IPS-NIHi7 (cell line): ENCODE data around the gene CCIN.

Experiments
- DNase-seq: peaks from one replicate; pipeline ENCODE4 v3.0.0; 2012; ENCODE audit warnings: mixed read lengths; ENCODE audit errors: extremely low spot score

CCIN gene

DNA sequence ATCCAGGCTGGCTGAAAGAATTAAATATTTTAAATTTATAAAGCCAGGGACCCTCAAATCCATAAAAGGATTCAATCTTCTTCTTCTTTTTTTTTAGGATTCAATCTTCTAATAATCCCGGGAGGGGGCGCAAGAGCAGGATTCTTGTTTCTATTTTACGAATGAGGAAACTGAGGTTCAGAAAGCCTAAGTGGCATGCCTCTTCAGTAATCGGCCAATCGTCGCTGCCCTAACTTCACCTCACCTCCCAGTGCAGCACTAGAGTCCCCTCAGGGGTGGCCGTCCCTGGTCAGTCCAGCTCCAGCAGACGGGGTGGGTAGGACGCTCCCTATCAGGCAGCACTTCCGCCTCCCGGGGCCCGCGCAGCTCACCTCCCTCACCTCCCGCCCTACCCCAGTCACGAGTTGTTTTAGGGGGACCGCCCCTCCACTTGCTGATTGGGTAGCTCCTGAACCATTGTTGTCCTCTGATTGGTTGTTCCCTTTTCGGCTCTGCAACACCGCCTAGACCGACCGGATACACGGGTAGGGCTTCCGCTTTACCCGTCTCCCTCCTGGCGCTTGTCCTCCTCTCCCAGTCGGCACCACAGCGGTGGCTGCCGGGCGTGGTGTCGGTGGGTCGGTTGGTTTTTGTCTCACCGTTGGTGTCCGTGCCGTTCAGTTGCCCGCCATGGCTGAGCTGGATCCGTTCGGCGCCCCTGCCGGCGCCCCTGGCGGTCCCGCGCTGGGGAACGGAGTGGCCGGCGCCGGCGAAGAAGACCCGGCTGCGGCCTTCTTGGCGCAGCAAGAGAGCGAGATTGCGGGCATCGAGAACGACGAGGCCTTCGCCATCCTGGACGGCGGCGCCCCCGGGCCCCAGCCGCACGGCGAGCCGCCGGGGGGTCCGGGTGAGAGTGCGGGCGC, 21.5 kb downstream of the CCIN start, which contains the start of gene CLTA:
Gene CLTA (plus strand): TSS at position 534 of the 902 bp plus-strand sequence. CDS start 136 bp downstream, at position 670.
- peak; percentile 99 for DNase-seq

DNA sequence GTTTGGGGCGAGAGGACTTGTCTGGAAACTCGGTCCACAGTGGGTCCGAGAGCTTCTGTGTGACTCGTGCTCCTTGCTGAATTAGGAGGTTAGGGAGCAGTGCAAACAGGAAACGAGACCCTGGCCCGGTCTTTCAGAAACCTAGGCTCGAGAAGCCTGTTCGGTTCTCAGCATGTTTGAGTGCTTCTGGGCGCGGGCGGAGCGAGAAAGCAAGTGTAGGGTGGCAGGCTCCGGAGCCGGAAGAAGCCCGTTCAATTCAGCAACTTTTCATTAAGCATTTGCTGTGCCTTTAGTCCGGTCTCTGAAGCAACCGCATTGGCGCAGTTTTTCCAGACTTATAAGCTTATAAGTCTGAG, 22.1 kb downstream of the CCIN start:
- no peak for DNase-seq

DNA sequence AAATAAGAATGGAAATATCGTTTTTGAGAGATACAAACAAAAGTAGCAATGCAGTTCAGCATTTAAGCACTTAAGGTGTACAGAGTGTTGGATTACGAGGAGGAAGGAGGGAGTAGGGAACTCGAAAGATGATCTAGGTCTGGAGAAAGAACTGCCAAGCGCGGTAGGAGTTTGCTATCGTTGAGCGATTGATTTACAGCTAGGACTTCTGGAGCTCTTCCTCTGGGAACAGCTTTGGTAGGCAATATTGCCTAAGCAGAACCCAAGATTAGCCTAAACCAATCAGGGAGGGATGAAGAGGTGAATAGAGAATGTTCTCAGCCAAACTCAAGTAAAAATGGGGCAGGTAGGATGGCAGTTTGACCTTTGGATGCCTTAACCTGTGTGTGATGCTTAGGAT, 22.5 kb downstream of the CCIN start:
- DNase-seq, result no peak

DNA sequence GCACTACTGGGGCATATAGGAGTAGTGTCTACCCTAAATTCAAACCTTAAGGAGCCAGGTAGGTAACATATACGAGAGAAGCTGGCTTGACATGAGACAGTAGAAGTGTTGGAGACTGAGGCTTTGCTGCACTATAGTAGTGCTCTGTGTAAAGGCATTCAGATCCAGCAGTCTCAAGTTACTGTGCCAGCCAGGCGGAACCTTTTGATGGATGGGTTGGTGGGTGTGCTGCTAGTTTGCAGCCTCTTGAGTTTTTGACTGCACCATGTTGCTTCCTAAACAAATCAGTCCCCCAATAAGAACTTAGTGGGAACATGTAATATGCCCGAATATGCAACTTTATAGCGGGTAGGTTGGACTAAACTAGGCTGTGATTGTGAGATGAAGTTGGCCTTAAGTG, 23.0 kb downstream of the CCIN start:
- no peak for DNase-seq

DNA sequence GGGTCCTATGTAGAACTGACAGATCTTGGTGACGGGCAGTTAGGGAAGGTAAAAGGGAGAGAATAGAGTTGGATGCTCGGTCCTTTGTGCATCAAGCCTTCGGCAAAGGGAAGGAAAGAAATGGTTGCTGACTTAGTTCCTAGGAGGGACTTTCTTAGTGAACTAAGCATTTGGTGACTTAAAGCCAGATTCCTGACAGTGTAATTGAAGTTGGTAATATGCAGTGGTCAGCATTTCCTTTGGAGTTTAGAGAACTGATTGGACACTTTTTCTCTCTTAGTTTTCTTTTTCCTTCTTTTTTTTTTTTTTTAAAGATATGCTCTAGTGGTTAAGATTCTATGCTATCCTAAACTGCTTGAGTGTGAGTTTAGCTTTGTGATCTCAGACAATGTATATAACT, 23.8 kb downstream of the CCIN start:
- no peak for DNase-seq

DNA sequence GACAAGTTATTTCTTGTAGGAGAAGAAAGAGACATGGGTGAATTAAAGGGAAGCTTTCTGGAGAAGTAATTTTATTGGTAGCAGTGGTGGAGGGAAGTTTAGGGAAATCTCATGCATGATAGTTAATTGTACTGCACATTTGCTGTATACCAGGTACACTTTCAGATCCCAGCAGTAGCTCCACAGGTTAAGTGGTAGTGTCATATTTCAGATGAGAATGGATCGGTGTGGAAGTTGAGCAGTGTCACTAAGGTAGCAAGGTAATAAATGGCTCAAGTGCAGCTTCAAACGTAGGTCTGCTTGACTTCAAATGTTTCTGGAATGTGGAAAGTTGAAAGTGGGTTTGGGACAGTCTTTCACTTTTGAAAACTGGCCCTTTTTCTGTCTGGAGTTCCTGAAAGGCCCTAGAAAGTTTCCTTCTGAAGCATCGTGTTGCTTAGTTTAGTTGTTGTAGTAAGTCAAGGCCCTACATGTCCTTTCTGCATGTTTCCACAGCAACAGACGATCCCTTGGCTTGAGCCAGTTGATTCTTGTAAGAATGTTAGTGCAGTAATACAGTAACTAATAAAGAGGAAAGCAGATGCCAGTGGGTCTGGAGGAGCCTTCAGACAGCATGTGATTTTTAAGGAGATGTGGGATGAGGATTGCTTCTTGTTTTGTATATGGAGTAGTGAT, 25.3 kb downstream of the CCIN start:
- no peak for DNase-seq

DNA sequence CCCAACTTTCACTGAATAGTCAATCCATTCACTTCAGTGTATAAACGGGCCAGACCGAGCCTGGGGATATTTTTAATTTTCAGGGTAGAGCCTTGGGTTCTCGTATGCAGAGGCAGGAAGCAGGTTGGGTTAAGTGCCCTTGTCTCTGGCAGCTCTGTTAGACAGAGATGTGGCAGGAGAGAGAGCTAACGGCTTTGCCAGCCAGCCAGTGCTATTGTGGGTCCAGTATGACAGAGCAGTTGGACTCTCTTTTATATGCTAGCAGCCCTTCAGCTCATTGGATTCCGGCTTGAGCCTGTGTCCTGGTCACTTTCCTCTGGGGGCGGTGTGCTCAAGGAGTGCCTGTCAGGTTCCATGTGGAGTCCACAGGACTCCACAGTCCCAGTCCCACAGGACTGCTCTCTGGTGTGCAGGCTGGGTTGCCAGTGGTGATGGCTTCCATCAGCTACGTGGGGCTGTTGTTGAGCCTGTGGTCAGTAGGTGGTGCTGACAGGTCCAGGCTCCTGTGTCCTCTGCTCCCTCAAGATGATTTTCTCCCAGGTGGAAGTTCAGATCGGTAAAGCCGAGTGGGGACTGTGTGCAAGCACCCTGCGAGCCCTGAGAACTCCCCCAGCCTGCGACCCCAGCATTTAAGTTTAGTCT, 35.8 kb downstream of the CCIN start:
- peak; percentile 64 for DNase-seq

DNA sequence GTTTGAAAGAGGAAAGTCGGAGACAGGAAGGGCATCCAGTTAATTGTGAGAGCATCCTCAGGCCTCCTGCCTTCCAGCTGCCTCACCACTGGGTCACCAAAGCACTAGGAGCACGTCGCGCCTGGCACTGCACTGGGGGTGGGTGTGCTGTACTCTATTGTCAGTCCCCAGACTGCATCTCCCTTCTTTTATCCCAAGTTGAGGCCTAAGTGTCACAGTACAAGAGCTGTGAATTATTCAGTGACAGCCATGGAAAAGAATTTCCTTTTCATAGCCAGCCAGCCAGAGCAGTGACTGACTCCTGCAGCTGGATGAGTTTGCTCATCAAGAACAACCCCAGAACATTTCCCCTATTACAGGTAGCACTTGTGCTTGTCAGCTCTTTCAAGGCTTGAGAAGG, 37.8 kb downstream of the CCIN start:
- no peak for DNase-seq

DNA sequence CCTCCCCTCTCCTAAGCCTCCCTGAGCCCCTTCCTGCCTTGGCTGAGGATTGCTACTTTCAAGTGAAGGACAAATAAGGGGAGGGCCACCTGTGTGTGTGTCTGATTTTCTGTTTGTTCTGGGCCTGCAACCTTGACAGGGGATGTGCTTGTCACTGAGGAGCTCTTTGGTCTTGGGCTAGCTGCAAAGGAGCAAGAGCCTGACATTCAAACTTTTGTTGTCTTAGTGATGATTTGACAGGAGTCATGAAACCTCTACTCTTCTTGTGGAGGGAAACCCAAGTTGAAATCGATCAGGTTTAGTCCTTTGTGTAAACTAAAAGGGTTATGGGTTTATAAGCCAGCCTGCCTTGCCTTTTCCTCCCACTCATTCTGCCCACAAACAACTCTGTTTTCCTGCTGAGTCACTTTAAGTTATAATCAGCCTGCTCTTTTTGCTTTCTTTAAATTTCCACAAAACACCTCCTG, 38.4 kb downstream of the CCIN start:
- no peak for DNase-seq

DNA sequence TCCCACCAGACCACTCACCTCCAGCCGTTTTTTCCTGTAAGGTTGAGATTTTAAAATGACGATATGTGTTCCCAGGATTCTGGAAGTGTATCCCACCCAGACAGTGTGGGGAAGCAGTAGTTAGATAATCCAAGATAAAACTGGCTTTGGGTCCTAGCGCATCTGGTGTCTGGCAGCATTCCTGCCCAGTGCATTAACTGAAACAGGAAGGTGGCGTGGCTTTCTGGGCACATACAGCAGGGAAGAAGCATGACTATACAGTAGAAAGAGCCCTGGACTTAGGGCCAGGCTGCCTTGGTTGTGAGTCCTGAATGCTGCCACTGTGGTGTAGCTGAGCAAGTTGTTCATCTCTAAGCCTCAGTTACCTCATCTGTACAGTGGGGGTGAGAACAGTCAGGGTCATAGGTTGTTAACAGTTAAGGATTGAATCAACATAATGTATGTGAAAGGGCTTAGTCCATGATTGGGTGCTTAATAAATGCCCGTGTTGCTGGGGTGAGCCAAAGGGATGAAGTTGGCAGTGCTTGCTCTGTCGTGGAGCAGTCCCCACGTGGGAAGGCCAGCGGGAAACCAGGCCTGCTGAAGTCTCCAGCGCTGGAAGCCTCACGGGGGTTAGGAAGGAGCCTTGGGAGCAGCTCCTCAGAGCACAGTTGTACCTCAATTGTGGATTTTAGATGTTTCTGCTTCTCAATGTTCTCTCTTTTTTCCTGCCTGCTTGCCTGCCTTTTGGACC, 39.5 kb downstream of the CCIN start:
- DNase-seq, result no peak

DNA sequence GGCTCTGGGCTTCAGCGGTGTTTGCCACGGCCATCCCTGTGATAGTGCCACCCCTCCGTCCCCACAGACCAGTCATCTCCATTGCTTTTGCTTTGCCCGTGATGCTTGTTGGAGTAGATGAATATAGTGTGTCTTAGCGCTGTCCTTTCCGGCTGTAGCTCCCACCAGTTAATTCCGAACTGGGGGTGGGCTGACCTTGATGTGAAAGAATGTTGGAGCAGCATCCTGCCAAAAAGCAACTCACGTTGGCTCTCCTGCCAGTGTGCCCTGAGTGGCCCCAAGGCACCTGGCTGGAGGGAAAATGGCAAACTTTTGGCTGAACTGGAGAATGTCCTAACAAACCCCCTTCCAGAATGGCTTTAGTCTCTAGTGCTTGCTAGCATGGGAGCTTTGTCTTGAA, 41.5 kb downstream of the CCIN start:
- DNase-seq, result no peak

DNA sequence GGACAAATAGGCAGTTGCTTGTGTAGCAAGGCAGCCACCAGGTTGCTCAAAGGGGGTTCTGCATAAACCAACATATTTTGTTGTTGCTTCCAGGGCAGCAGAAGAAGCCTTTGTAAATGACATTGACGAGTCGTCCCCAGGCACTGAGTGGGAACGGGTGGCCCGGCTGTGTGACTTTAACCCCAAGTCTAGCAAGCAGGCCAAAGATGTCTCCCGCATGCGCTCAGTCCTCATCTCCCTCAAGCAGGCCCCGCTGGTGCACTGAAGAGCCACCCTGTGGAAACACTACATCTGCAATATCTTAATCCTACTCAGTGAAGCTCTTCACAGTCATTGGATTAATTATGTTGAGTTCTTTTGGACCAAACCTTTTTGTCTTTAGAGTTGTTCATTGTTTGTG, 42.3 kb downstream of the CCIN start:
- no peak for DNase-seq

DNA sequence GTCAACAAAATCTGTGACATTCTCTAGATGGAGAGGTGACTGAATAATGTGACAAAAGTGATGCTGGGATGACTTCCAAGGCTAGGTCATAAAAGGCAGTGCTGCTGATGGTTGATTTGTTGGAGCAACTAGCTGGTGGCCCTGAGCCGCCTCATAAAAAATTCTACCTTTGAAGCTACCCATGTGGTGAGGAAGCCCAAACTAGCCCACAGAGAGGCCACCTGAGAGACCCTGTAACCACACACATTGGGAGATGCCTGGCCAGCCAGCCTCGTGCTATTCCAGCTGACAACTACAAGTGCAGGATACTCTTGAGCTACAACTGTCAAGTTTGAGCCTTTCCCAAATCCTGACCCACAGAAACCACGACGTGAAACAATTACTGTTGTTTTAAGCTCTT, 44.2 kb downstream of the CCIN start:
- DNase-seq, result no peak

DNA sequence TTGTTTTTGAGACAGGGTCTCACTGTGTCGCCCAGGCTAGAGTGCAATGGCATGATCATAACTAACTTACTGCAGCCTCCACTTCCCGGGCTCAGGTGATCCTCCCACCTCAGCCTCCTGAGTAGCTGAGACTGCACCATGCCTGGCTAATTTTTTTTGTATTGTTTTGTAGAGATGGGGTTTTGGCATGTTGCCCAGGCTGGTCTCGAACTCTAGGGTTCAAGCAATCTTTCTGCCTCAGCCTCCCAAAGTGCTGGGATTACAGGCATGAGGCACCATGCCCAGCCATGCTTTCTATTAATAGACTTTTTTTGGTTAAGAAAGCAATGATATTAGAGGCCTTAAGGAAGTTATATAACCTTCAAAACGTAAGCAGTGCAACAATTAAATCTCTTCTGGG, 44.8 kb downstream of the CCIN start:
- no peak for DNase-seq

DNA sequence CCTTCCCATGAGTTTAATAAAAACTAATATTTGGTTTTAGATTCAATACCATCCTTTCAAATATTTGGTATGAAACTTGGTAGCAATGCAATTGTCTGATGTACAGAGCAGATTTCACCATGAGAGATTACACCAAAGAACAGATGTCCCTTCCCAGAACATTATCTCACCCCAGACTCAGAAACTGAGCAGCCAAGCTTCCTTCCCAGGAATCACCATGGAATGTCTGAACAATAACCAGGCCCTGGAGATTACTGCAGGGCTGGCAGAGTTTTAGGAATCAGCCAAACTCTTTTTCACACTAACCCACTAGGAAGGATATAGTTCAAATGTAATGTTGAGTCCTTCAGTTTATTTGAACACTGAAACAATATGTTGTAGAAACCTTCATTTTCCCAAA, 45.4 kb downstream of the CCIN start:
- no peak for DNase-seq

DNA sequence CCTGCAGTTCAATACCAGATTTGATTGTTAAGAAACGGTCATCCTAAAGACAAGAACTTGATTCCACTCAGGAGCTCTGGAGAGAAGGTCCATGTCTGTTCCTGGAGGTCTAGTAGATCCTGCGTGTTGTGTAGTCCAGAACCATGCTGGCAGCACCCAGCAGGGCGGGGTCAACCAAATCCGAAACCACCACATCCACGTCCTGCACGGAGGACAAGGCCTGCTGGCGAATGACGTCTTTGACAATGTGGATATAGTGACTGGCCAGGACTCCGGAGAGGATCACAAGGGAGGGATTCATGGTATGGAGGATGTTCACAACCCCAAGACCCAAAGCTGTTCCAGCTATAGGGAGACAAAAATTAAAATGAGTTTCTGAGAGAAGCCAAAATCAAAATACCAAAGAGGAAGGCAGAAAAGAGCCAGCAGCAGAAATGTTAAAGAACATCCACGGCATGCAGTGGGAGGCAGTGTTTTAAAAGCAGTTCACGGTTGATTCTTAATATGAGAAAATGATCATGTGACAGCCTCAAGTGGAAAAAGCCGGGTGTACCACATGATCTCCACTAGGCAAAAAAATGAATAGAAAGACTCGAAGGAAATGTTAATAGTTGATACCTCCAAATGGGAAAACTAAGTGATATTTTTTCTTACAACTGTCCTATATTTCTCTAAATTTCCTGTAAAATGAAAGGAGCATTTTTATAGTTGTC, 48.2 kb downstream of the CCIN start:
- DNase-seq, result no peak

DNA sequence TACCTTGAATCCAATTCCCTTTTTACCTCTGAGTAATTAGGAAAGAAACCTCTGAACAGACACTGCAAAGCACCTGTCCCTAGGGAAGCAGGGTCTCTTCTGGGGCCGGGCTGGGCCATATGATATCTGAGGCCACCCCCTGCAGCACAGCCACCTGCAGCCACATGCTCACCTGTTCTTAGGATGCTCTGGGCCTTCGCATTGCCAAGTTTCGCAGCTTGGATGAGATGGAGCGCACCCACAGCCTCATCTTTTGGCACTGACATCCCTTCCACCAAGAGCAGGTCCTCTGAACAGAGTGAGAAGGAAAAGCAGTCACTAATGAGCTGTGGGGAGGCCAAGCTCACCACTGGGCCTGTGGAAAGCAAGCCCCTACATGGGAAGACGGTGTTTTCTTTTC, 48.8 kb downstream of the CCIN start:
- DNase-seq, result no peak

DNA sequence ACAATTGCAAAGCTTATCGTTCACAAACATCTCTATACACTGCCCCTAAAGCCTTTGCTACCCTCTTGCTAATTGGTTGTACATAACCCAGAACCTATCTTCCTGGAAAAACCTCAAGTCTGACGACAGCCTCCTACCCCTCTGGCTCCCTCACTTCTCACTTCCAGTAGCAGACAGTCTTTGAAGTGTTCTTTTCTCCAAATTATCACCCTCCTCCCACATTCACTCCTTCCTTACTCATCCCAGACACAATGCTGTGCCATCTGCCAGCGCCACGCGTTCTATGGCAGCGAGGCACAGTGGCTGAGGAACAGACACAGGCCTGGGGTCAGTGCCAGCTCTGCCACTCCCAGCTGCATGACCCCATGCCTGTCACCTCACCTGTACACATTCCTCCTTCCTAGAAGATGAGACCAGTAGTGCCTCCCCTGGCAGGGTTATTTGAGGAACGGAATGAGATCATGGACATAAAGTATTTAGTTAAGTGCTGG, 49.3 kb downstream of the CCIN start:
- DNase-seq, result no peak
